GM11168 (cell line): ENCODE measurements around the gene OR8B8.
"Not testable (repeated sequence)": the region's sequence is repeated elsewhere in the genome, so short reads cannot be mapped to it uniquely, and the experiment has no call there.

ENCODE experiments used
- in situ Hi-C: fragments of 300-500 bp; cut with MboI; formaldehyde crosslinking; loops from one replicate; pipeline ENCODE4 v1.12.0; 2022; ENCODE audit warnings: low sequenced_read_pairs; ENCODE audit not compliant: unreplicated experiment

OR8B8 gene

GRCh38 chr11:124442442-124442841 lies 3.1 kb downstream of the OR8B8 start:
- in situ Hi-C loops, result no loop called here

DNA sequence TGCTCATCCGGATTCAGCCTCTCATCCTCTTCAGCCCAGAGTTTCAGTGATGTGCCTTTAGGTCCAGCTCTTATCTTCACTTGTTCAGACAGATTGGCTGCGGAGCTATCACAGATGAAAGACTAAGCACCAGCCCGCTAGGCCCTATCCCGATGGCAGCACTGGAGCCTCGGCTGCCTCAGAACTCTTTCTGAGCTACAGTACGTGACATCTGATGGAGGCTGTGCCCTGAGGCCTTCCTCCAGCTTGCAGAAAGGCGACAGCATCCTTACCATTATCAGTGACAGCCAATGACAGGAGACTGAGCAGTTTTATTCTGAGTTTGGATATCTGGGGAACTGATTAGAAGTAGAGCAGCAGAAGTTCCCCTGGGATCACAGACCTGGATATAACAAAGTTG lies 4.0 kb downstream of the OR8B8 start:
- in situ Hi-C loops, result no loop called here

DNA sequence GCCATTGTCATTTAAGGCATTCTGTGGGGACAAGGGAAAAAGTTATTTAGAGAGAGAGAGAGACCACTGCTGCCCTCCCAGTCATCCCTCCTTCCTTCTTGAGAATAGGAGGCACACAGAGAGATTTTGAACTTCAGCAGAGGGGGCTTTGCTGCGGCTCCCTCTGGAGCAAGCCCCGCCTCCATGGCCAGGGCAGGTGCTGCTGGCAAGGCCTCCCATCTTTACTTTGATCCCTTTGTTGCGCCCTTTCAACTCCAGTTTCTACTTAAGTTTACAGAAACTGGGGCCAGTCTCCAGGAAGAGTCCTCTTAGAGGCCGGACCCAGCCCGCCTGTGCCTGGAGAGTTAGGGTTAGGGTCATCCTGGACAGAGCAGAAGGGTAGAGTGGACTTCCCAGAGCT lies 4.4 kb downstream of the OR8B8 start:
- in situ Hi-C loops, result no loop called here

DNA sequence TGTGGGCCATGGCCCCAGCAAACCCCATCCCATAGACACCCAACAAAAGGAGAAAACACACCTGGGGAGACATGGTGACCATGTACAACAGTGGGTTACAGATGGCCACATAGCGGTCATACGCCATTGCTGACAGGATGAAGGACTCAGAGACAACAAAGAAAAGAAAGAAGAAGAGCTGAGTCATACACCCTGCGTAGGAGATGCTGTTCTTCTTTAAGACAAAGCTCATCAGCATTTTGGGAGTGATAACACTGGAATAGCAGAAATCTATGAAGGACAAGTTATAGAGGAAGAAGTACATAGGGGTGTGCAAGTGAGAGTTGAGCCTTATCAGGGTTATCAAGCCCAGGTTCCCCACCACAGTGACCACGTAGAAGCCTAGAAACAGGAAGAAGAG lies 4.9 kb downstream of the OR8B8 start:
- in situ Hi-C loops, result no loop called here

DNA sequence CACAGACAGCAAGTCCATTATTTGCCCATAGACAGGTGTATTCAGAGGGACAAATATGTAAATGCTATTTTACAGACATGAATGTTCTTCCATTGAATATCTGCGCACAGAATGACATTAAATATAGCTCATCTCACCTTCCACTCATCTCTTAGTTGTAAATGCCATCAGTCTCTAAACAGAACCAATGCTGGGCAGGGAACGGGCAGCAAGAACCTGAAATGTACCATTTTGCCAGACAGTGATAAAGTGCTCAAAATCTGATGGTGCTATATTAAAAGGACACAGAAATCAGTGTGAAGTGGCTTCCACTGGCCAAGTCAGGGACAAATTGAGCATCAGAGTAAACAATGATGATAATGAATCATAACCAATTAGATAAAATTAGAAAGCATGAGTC lies 10.8 kb downstream of the OR8B8 start:
- in situ Hi-C loops, result no loop called here

GRCh38 chr11:124429599-124429998 lies 15.9 kb downstream of the OR8B8 start:
- in situ Hi-C loops, result no loop called here

- in situ Hi-C loops, result no loop called here
Observed at GRCh38 chr11:124424384-124424921, 21.0 kb downstream of the OR8B8 start, which contains the start of gene OR8B4. OR8B4 (minus strand) TSS chr11:124424871; CDS start chr11:124424871, 0 bp downstream.

GRCh38 chr11:124421043-124421442 lies 24.5 kb downstream of the OR8B8 start:
- in situ Hi-C loops, result no loop called here

DNA sequence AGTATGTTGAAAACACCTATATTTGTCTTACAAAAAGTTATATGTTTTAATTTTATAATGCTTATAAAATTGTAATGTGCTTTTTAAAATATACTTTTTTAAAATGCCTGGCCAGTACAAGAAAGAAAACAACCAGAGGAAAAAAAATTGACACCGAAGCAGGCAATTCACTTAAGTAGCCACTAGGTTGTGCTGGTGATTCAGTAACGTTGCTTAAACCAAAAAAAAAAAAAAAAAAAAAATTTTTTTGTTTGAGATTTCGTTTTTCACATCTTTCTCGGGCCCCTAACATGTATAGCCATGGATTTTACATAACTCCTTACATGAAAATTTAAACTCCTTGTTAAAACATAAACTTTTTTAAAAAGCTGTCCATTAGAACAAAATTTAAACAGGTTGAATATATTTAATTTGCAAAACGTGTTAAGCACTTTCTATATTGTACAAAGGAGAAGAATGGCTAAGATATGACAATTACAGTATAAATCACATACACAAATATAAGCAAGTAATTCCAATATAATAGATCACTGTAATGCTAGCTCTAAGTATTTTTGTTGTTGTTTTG lies 30.1 kb downstream of the OR8B8 start:
- in situ Hi-C loops, result loop anchor here (5.0 kb wide), 1 partner anchor 172 kb away; no protein-coding TSS in a partner anchor

GRCh38 chr11:124409906-124410305 lies 35.6 kb downstream of the OR8B8 start:
- in situ Hi-C loops, result no loop called here

DNA sequence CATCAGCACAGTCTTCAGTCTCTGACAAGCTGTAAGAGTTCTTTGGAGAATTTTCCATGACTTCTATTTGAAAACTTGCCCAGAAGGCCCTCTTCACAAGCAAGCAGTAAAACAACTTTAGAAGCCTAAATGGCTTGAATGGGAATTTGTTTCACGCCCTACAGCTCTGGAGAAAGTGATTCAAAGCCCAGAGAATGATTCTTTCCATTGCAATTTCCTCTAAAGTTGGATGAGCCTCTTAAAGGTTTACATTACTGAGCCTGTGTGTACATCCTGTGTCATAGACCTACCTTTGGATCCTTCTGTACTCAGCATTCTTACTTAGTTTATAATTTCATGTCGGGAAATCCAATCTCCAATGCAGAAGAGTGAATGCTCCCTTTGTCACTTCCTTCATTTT lies 39.9 kb downstream of the OR8B8 start:
- in situ Hi-C loops, result no loop called here

DNA sequence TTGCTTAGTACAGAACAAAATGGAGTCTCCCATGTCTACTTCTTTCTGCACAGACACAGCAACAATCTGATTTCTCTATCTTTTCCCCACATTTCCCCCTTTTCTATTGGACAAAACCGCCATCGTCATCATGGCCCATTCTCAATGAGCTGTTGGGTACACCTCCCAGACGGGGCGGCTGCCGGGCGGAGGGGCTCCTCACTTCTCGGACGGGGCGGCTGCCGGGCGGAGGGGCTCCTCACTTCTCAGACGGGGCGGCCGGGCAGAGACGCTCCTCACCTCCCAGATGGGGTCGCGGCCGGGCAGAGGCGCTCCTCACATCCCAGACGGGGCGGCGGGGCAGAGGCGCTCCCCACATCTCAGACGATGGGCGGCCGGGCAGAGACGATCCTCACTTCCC lies 42.3 kb downstream of the OR8B8 start:
- in situ Hi-C loops, result not testable (repeated sequence)

DNA sequence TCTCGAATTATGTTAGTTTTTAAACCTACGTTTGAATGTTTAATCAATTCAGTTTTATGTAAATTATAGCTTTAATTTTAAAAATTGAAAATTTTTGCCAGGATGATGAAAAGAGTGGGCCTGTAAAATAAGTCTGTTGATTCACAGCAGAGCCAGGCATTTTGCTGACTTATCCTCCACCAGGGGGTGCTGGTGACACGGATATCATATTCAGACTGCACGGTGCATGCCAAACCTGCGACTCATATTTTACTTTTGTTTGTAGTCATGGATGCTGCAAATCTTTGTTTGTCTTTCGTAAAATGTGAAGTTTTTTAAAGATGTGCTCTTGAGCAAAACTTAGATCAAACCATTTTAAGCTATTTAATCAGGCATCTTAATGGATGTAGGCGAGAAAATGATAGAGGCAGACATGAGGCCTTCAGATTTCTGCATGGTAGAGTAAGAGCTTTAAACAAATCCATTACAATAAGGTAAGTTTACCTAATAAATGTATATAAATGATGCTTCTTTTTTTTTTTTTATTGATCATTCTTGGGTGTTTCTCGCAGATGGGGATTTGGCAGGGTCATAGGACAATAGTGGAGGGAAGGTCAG lies 43.1 kb downstream of the OR8B8 start:
- in situ Hi-C loops, result no loop called here

- in situ Hi-C loops, result no loop called here
Observed at GRCh38 chr11:124398924-124399323, 46.6 kb downstream of the OR8B8 start, which contains the start of gene OR8B3. OR8B3 (minus strand) TSS chr11:124399024; CDS start chr11:124397351, 1,673 bp downstream.

DNA sequence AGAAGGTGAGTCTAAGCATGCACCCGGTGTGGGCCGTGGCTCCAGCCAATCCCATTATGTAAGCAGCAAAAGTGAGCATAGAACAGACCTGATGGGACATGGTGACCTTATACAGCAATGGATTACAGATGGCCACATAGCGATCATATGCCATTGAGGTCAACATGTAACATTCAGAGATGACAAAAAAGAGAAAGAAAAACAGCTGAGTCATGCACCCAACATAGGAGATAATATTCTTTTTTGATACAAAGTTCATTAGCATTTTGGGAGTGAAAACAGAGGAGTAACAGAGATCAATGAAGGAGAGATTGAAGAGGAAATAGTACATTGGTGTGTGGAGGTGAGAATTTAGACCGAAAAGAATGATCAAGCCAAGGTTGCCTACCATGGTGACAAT lies 48.6 kb downstream of the OR8B8 start:
- in situ Hi-C loops, result not testable (repeated sequence)

GRCh38 chr11:124394408-124394807 lies 51.1 kb downstream of the OR8B8 start:
- in situ Hi-C loops, result no loop called here
